GM12878 (cell line): ENCODE data around the gene MEIOC. TPM values are rescaled to one million over a fixed set of nuclear protein-coding genes. Genes with fewer than 3 reads are reported as not detected.

Source experiments
- ATAC-seq: fragments of 200-7000 bp; cut with Tn5 transposase; 3 replicates; pipeline ENCODE4 v1.9.1; 2020; ENCODE audit warnings: mild to moderate bottlenecking, moderate library complexity
- BruUV-seq: library from RNA; stranded (reverse); fragments of 400-500 nt; replicated peaks from 2 replicates; lab custom pipeline; 2021; lab: Mats Ljungman, UMichigan
- CTCF ChIA-PET: fragments of 300-600 bp; sonication (Branson Sonifier 250); formaldehyde crosslinking; extraction: SDS; loops from one replicate; lab custom pipeline; 2021; ENCODE audit warnings: inconsistent platforms; lab: Yijun Ruan, JAX
- POLR2A ChIA-PET: fragments of 350-600 bp; formaldehyde crosslinking; extraction: SDS; loops from one replicate; lab custom pipeline; 2021; ENCODE audit warnings: inconsistent platforms; lab: Charles Lee
- RAD21 ChIA-PET: fragments of 300-600 bp; sonication (Branson Sonifier 250); formaldehyde crosslinking; loops from one replicate; lab custom pipeline; 2023; ENCODE audit warnings: antibody characterized with exemption; ENCODE audit not compliant: unreplicated experiment; lab: Charles Lee
- SMC1A ChIA-PET: fragments of 300-600 bp; sonication (Branson Sonifier 250); formaldehyde crosslinking; loops from one replicate; lab custom pipeline; 2023; ENCODE audit not compliant: unreplicated experiment, uncharacterized antibody; lab: Charles Lee
- DNase-seq: peaks from one replicate; pipeline ENCODE4 v3.0.0-alpha.2; 2011; ENCODE audit warnings: low read depth, low spot score
- FAIRE-seq: peaks from 3 replicates; lab custom pipeline; 2011; peaks lifted over from hg19 to GRCh38; lab: Jason Lieb, UNC
- H2AFZ ChIP-seq: 2 replicates; pipeline ENCODE4 v1.6.0; 2011; ENCODE audit warnings: low read depth, low read length, control low read depth; ENCODE audit not compliant: control insufficient read depth
- H3K27ac ChIP-seq: 2 replicates; pipeline ENCODE4 v1.5.1; 2011; ENCODE audit warnings: control low read depth; ENCODE audit not compliant: control insufficient read depth, insufficient read depth
- H3K27me3 ChIP-seq, 2 experiments: replicated peaks in 1 of 2; 2 replicates each; pipeline versions ENCODE4 v1.6.0 to v1.6.1; 2011; ENCODE audit warnings: low read length in 1 of 2; ENCODE audit not compliant: control insufficient read depth in 2 of 2, insufficient read depth in 2 of 2
- H3K36me3 ChIP-seq, 2 experiments: 2 replicates each; pipeline ENCODE4 v1.5.1; 2011; ENCODE audit warnings: low read length in 1 of 2; ENCODE audit not compliant: control insufficient read depth in 2 of 2, insufficient read depth in 2 of 2
- H3K4me1 ChIP-seq: 2 replicates; pipeline ENCODE4 v1.6.1; 2011; ENCODE audit warnings: mild to moderate bottlenecking, low read length, moderate library complexity, mixed read lengths; ENCODE audit not compliant: control insufficient read depth, insufficient read depth
- H3K4me2 ChIP-seq: 2 replicates; pipeline ENCODE4 v1.6.0; 2011; ENCODE audit warnings: control low read depth; ENCODE audit not compliant: control insufficient read depth, insufficient read depth
- H3K4me3 ChIP-seq: fragments of 200-600 bp; sonication (generic); 2 replicates; pipeline ENCODE4 v1.5.1; 2016
- H3K79me2 ChIP-seq: 2 replicates; pipeline ENCODE4 v1.6.0; 2011; ENCODE audit warnings: low read length; ENCODE audit not compliant: control insufficient read depth, insufficient read depth
- H3K9ac ChIP-seq: 2 replicates; pipeline ENCODE4 v1.8.0; 2011; ENCODE audit warnings: low read length, control low read depth, mixed read lengths; ENCODE audit not compliant: control insufficient read depth, insufficient read depth
- H3K9me3 ChIP-seq: replicated peaks from 3 replicates; pipeline ENCODE4 v1.5.1; 2011; ENCODE audit warnings: mild to moderate bottlenecking, low read length; ENCODE audit not compliant: control insufficient read depth, insufficient read depth
- H4K20me1 ChIP-seq: 2 replicates; pipeline ENCODE4 v1.6.0; 2011; ENCODE audit not compliant: control insufficient read depth, insufficient read depth
- BHLHE40 ChIP-seq, 2 experiments: fragments of 450-650 bp in 1 of 2; IDR thresholded peaks; 2 replicates each; pipeline ENCODE4 v1.6.1; 2011 to 2017; ENCODE audit warnings: low read depth in 2 of 2, borderline replicate concordance in 1 of 2, improper control_type of control experiment in 1 of 2, low read length in 1 of 2, mild to moderate bottlenecking in 1 of 2
- CBX5 ChIP-seq: sonication (generic); IDR thresholded peaks from 2 replicates; pipeline ENCODE4 v1.6.1; 2016; ENCODE audit warnings: low read depth, moderate library complexity, mild to moderate bottlenecking, inconsistent platforms
- ELK1 ChIP-seq: IDR thresholded peaks from 2 replicates; pipeline ENCODE4 v1.6.1; 2012; ENCODE audit warnings: low read depth, low read length, improper control_type of control experiment
- FOS ChIP-seq: IDR thresholded peaks from 3 replicates; pipeline ENCODE4 v1.6.1; 2011; ENCODE audit warnings: borderline replicate concordance; ENCODE audit not compliant: insufficient read length; ENCODE audit errors: extremely low read depth
- FOXK2 ChIP-seq: fragments of 450-650 bp; IDR thresholded peaks from 2 replicates; pipeline ENCODE4 v1.6.1; 2017; ENCODE audit warnings: mild to moderate bottlenecking, moderate library complexity
- HDAC6 ChIP-seq: fragments of 200-600 bp; sonication (generic); IDR thresholded peaks from one replicate; pipeline ENCODE4 v1.8.0; 2017; ENCODE audit warnings: antibody characterized with exemption; ENCODE audit not compliant: unreplicated experiment
- IRF5 ChIP-seq: fragments of 450-650 bp; IDR thresholded peaks from 2 replicates; pipeline ENCODE4 v1.6.1; 2017; ENCODE audit warnings: borderline replicate concordance
- MEF2A ChIP-seq: IDR thresholded peaks from 2 replicates; pipeline ENCODE4 v1.6.1; 2011; ENCODE audit warnings: low read depth, mild to moderate bottlenecking, low read length, moderate library complexity; ENCODE audit not compliant: insufficient read depth
- MEF2B ChIP-seq: fragments of 450-650 bp; IDR thresholded peaks from 2 replicates; pipeline ENCODE4 v1.6.1; 2018; ENCODE audit warnings: mild to moderate bottlenecking, moderate library complexity; ENCODE audit not compliant: partially characterized antibody, poor library complexity, severe bottlenecking
- NR2F1 ChIP-seq: fragments of 450-650 bp; conservative IDR thresholded peaks from 2 replicates; pipeline ENCODE4 v1.6.1; 2017; ENCODE audit warnings: mild to moderate bottlenecking
- RAD51 ChIP-seq: fragments of 450-650 bp; IDR thresholded peaks from 2 replicates; pipeline ENCODE4 v1.6.1; 2016; ENCODE audit warnings: moderate library complexity, mild to moderate bottlenecking, inconsistent platforms
- TARDBP ChIP-seq: IDR thresholded peaks from 2 replicates; pipeline ENCODE4 v1.6.1; 2016; ENCODE audit warnings: borderline replicate concordance
- ZBED1 ChIP-seq: IDR thresholded peaks from 2 replicates; pipeline ENCODE4 v1.6.1; 2016; ENCODE audit warnings: borderline replicate concordance
- ZBTB33 ChIP-seq: fragments of 450-650 bp; IDR thresholded peaks from 2 replicates; pipeline ENCODE4 v1.6.1; 2017; ENCODE audit warnings: mild to moderate bottlenecking
- ZBTB40 ChIP-seq: fragments of 450-650 bp; IDR thresholded peaks from 2 replicates; pipeline ENCODE4 v1.6.1; 2016; ENCODE audit warnings: mild to moderate bottlenecking, moderate library complexity, borderline replicate concordance
- WGBS: methylation state at CpG from one replicate; pipeline ENCODE4 v1.1.6; 2016; ENCODE audit warnings: low lambda C conversion rate; ENCODE audit not compliant: insufficient replicate concordance, insufficient coverage; ENCODE audit errors: missing lambda C conversion rate; 5-methylcytosine and 5-hydroxymethylcytosine counted together
- in situ Hi-C: fragments of 300-500 bp; cut with MboI; formaldehyde crosslinking; loops from 9 replicates; pipeline ENCODE4 v1.14.3; 2018; ENCODE audit warnings: mixed read lengths
- intact Hi-C: fragments of 100-400 bp; cut with micrococcal nuclease; formaldehyde crosslinking; loops from one replicate; pipeline ENCODE4 v1.14.2; 2022; ENCODE audit not compliant: unreplicated experiment
- polyA plus RNA-seq, 11 experiments: library from polyadenylated mRNA; depleted of rRNA in 4 of 11; unstranded in 6 of 11; stranded (reverse) in 5 of 11; fragments of >200 nt; fragmentation: Nextera tagmentation in 4 of 11; fragmentation: Illumina TruSeq in 1 of 11; extraction: Ambion mirVana in 4 of 11; extraction: Trizol in 1 of 11; gene quantifications; 1 replicate in 1 of 11; 2 replicates in 10 of 11; pipeline versions ENCODE4 v1.2.1 to v1.2.3, GENCODE V29; 2011 to 2016; ENCODE audit warnings: inconsistent platforms in 2 of 11, missing spikeins in 2 of 11, low read depth in 1 of 11
- total RNA-seq, 4 experiments: library from RNA; depleted of rRNA in 3 of 4; stranded (reverse); fragments of >200 nt in 3 of 4; fragmentation: Illumina TruSeq in 1 of 4; extraction: Trizol in 1 of 4; gene quantifications; 2 replicates each; pipeline versions ENCODE4 v1.2.1 to v1.2.3, GENCODE V29; 2013 to 2021

Gene MEIOC
- total and polyA plus RNA-seq, 10 of the 15 experiments (the other 5 are each of a cell fraction or from before 2014, with no cell fraction given) = 0.01 to 0.48 (median 0.12) TPM; not detected in 4

- intact Hi-C loops = no loop called here
- SMC1A ChIA-PET = no interaction called here
- in situ Hi-C loops = no loop called here
- RAD21 ChIA-PET = no interaction called here
- Histone ChIP-seq H3K79me2 (no peaks in the 10 kb centered on the region), H3K27ac (no peak overlapping the region), H3K27me3 (no peaks in the 10 kb centered on the region; a peak in 1 of 4 replicates), H3K9ac (no peak overlapping the region), H3K4me2 (no peak overlapping the region), H4K20me1 (no peaks in the 10 kb centered on the region), H3K9me3 (no peaks in the 10 kb centered on the region), H3K36me3 (no peaks in the 10 kb centered on the region), H3K4me1 (no peaks in the 10 kb centered on the region), H2AFZ (no peak overlapping the region), H3K4me3 (no peak overlapping the region)
- no peak for FAIRE-seq
- CTCF ChIA-PET = interaction anchor here (0.6 kb wide), 1 partner anchor 41 kb away, joined by 3 read pairs; no protein-coding TSS in a partner anchor
- no peak for DNase-seq
- no TSS peak for BruUV-seq
- ATAC-seq = no peak
- TF ChIP-seq CBX5 = no peak
- no peak for TF ChIP-seq FOS
- no peak for TF ChIP-seq MEF2A
- TF ChIP-seq TARDBP = no peak
- no peak for TF ChIP-seq NR2F1
- no peak for TF ChIP-seq HDAC6
- no peak for TF ChIP-seq ZBTB40
- TF ChIP-seq BHLHE40 (IDR thresholded peaks at IDR 0.05; ENCODE audit: borderline replicate concordance in 1 of 2, low read depth in 2 of 2, low read length in 1 of 2) = no peak
- TF ChIP-seq IRF5 = no peak
- TF ChIP-seq ZBED1 = no peak
- TF ChIP-seq ELK1 = no peak
- no peak for TF ChIP-seq RAD51
- TF ChIP-seq MEF2B = no peak
- TF ChIP-seq FOXK2 = no peak
- TF ChIP-seq ZBTB33 = no peak
- WGBS = 51% methylated on average over 4 of the region's 6 CpGs
- POLR2A ChIA-PET = no interaction called here
Measured at GRCh38 chr17:44608727-44609435, 47.4 kb upstream of the MEIOC start.
